GM12878 (cell line): ENCODE data around the gene STARD13. TPM values are rescaled to one million over a fixed set of nuclear protein-coding genes. Genes with fewer than 3 reads are reported as not detected.

Experiments used
- BHLHE40 ChIP-seq, 2 experiments: fragments of 450-650 bp in 1 of 2; IDR thresholded peaks; 2 replicates each; pipeline ENCODE4 v1.6.1; 2011 to 2017; ENCODE audit warnings: low read depth in 2 of 2, borderline replicate concordance in 1 of 2, improper control_type of control experiment in 1 of 2, low read length in 1 of 2, mild to moderate bottlenecking in 1 of 2
- IKZF1 ChIP-seq: fragments of 450-650 bp; conservative IDR thresholded peaks from 2 replicates; pipeline ENCODE4 v1.6.1; 2017; ENCODE audit warnings: antibody characterized with exemption, mild to moderate bottlenecking
- IKZF2 ChIP-seq, 2 experiments: fragments of 450-650 bp; IDR thresholded peaks; 2 replicates each; pipeline ENCODE4 v1.6.1; 2017; ENCODE audit warnings: mild to moderate bottlenecking in 2 of 2, moderate library complexity in 2 of 2
- NR2C2 ChIP-seq: IDR thresholded peaks from 2 replicates; pipeline ENCODE4 v1.6.1; 2011; ENCODE audit warnings: borderline replicate concordance, low read depth; ENCODE audit not compliant: control insufficient read depth, insufficient read length
- RUNX3 ChIP-seq: IDR thresholded peaks from 2 replicates; pipeline ENCODE4 v1.6.1; 2012; ENCODE audit warnings: low read length, inconsistent platforms
- SPI1 ChIP-seq: IDR thresholded peaks from 2 replicates; pipeline ENCODE4 v1.6.1; 2011; ENCODE audit warnings: low read depth, mild to moderate bottlenecking, low read length, moderate library complexity, borderline replicate concordance; ENCODE audit not compliant: insufficient read depth
- TAF1 ChIP-seq: IDR thresholded peaks from 2 replicates; pipeline ENCODE4 v1.6.1; 2011; ENCODE audit warnings: mild to moderate bottlenecking, low read depth, low read length, borderline replicate concordance
- ZNF384 ChIP-seq: IDR thresholded peaks from 2 replicates; pipeline ENCODE4 v1.6.1; 2012; ENCODE audit warnings: low read depth, mild to moderate bottlenecking, low read length, improper control_type of control experiment, borderline replicate concordance
- polyA plus RNA-seq, 11 experiments: library from polyadenylated mRNA; depleted of rRNA in 4 of 11; unstranded in 6 of 11; stranded (reverse) in 5 of 11; fragments of >200 nt; fragmentation: Nextera tagmentation in 4 of 11; fragmentation: Illumina TruSeq in 1 of 11; extraction: Ambion mirVana in 4 of 11; extraction: Trizol in 1 of 11; gene quantifications; 1 replicate in 1 of 11; 2 replicates in 10 of 11; pipeline versions ENCODE4 v1.2.1 to v1.2.3, GENCODE V29; 2011 to 2016; ENCODE audit warnings: inconsistent platforms in 2 of 11, missing spikeins in 2 of 11, low read depth in 1 of 11
- total RNA-seq, 4 experiments: library from RNA; depleted of rRNA in 3 of 4; stranded (reverse); fragments of >200 nt in 3 of 4; fragmentation: Illumina TruSeq in 1 of 4; extraction: Trizol in 1 of 4; gene quantifications; 2 replicates each; pipeline versions ENCODE4 v1.2.1 to v1.2.3, GENCODE V29; 2013 to 2021
- TF ChIP-seq, protein P1 (sequence below): IDR thresholded peaks from 2 replicates; pipeline ENCODE4 v1.6.1; 2011; ENCODE audit warnings: borderline replicate concordance, low read depth, mild to moderate bottlenecking, moderate library complexity, mixed read lengths, low read length; ENCODE audit not compliant: insufficient read depth; ENCODE audit errors: extremely low read length
- TF ChIP-seq, protein P2 (sequence below): IDR thresholded peaks from 2 replicates; pipeline ENCODE4 v1.6.1; 2012; ENCODE audit warnings: mild to moderate bottlenecking, low read depth, low read length
- TF ChIP-seq, protein P3 (sequence below): fragments of 450-650 bp; IDR thresholded peaks from 2 replicates; pipeline ENCODE4 v1.6.1; 2017; ENCODE audit warnings: borderline replicate concordance
- TF ChIP-seq, protein P4 (sequence below): fragments of 450-650 bp; IDR thresholded peaks from 2 replicates; pipeline ENCODE4 v1.6.1; 2016; ENCODE audit warnings: mild to moderate bottlenecking
- TF ChIP-seq, protein P5 (sequence below): fragments of 450-650 bp; formaldehyde crosslinking; IDR thresholded peaks from 2 replicates; pipeline ENCODE4 v1.4.0; 2020; ENCODE audit warnings: mild to moderate bottlenecking, moderate library complexity

The STARD13 gene
- total and polyA plus RNA-seq, 10 of the 15 experiments (the other 5 are each of a cell fraction or from before 2014, with no cell fraction given) = 4.0 to 41.6 (median 10.1) TPM

DNA sequence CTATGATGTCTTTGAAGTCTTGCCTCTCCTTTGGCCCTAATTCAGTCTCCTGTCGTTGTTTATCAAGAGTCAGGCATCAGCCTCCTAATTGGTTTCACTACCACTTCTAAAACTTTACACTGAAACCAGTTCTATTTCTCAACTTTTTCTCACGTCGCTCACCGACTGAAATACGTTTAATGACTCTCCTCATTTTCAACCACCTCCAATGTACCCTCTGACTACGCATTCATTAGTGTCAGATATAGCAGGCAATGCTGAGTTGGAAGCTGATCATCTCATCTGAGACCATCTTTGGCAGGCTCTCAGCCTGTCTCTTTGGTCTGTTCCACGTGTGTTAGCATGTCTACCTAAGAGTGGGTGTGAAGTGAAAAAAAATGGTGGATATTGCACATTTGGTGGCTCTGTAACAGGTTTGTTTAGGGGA lies 141.2 kb downstream of the STARD13 start (continued):
- TF ChIP-seq, protein P1, sequence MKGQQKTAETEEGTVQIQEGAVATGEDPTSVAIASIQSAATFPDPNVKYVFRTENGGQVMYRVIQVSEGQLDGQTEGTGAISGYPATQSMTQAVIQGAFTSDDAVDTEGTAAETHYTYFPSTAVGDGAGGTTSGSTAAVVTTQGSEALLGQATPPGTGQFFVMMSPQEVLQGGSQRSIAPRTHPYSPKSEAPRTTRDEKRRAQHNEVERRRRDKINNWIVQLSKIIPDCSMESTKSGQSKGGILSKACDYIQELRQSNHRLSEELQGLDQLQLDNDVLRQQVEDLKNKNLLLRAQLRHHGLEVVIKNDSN = no peak
- TF ChIP-seq, protein P2, sequence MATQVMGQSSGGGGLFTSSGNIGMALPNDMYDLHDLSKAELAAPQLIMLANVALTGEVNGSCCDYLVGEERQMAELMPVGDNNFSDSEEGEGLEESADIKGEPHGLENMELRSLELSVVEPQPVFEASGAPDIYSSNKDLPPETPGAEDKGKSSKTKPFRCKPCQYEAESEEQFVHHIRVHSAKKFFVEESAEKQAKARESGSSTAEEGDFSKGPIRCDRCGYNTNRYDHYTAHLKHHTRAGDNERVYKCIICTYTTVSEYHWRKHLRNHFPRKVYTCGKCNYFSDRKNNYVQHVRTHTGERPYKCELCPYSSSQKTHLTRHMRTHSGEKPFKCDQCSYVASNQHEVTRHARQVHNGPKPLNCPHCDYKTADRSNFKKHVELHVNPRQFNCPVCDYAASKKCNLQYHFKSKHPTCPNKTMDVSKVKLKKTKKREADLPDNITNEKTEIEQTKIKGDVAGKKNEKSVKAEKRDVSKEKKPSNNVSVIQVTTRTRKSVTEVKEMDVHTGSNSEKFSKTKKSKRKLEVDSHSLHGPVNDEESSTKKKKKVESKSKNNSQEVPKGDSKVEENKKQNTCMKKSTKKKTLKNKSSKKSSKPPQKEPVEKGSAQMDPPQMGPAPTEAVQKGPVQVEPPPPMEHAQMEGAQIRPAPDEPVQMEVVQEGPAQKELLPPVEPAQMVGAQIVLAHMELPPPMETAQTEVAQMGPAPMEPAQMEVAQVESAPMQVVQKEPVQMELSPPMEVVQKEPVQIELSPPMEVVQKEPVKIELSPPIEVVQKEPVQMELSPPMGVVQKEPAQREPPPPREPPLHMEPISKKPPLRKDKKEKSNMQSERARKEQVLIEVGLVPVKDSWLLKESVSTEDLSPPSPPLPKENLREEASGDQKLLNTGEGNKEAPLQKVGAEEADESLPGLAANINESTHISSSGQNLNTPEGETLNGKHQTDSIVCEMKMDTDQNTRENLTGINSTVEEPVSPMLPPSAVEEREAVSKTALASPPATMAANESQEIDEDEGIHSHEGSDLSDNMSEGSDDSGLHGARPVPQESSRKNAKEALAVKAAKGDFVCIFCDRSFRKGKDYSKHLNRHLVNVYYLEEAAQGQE = no peak
- TF ChIP-seq RUNX3 (no peak; the same call in 1 of the 2 replicates), BHLHE40 (IDR thresholded peaks at IDR 0.05; ENCODE audit: borderline replicate concordance in 1 of 2, low read depth in 2 of 2, low read length in 1 of 2) (peak; percentile 58 to 68; a peak in 2 of 4 replicates), NR2C2 (no peak), SPI1 (no peak), TAF1 (0 out of 2 replicates have a peak, but pooled peaks have one; percentile 8), IKZF2 (IDR thresholded peaks at IDR 0.05) (peak; percentile 85 to 87), IKZF1 (peak; percentile 77), ZNF384 (no peak)
- TF ChIP-seq, protein P3, sequence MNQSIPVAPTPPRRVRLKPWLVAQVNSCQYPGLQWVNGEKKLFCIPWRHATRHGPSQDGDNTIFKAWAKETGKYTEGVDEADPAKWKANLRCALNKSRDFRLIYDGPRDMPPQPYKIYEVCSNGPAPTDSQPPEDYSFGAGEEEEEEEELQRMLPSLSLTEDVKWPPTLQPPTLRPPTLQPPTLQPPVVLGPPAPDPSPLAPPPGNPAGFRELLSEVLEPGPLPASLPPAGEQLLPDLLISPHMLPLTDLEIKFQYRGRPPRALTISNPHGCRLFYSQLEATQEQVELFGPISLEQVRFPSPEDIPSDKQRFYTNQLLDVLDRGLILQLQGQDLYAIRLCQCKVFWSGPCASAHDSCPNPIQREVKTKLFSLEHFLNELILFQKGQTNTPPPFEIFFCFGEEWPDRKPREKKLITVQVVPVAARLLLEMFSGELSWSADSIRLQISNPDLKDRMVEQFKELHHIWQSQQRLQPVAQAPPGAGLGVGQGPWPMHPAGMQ = no peak
- TF ChIP-seq, protein P4, sequence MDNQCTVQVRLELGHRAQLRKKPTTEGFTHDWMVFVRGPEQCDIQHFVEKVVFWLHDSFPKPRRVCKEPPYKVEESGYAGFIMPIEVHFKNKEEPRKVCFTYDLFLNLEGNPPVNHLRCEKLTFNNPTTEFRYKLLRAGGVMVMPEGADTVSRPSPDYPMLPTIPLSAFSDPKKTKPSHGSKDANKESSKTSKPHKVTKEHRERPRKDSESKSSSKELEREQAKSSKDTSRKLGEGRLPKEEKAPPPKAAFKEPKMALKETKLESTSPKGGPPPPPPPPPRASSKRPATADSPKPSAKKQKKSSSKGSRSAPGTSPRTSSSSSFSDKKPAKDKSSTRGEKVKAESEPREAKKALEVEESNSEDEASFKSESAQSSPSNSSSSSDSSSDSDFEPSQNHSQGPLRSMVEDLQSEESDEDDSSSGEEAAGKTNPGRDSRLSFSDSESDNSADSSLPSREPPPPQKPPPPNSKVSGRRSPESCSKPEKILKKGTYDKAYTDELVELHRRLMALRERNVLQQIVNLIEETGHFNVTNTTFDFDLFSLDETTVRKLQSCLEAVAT = peak; percentile 86
- TF ChIP-seq, protein P5, sequence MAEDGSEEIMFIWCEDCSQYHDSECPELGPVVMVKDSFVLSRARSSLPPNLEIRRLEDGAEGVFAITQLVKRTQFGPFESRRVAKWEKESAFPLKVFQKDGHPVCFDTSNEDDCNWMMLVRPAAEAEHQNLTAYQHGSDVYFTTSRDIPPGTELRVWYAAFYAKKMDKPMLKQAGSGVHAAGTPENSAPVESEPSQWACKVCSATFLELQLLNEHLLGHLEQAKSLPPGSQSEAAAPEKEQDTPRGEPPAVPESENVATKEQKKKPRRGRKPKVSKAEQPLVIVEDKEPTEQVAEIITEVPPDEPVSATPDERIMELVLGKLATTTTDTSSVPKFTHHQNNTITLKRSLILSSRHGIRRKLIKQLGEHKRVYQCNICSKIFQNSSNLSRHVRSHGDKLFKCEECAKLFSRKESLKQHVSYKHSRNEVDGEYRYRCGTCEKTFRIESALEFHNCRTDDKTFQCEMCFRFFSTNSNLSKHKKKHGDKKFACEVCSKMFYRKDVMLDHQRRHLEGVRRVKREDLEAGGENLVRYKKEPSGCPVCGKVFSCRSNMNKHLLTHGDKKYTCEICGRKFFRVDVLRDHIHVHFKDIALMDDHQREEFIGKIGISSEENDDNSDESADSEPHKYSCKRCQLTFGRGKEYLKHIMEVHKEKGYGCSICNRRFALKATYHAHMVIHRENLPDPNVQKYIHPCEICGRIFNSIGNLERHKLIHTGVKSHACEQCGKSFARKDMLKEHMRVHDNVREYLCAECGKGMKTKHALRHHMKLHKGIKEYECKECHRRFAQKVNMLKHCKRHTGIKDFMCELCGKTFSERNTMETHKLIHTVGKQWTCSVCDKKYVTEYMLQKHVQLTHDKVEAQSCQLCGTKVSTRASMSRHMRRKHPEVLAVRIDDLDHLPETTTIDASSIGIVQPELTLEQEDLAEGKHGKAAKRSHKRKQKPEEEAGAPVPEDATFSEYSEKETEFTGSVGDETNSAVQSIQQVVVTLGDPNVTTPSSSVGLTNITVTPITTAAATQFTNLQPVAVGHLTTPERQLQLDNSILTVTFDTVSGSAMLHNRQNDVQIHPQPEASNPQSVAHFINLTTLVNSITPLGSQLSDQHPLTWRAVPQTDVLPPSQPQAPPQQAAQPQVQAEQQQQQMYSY (CRISPR knock-in tag) = 0 out of 2 replicates have a peak, but pooled peaks have one; percentile 24
